ENCODE measurements around the gene CTNNA3.

The CTNNA3 gene

GRCh38 chr10:66180021-66180420 is 1516.0 kb downstream of the CTNNA3 start:
- DNase-seq = no peak

- no peak for DNase-seq
Observed at GRCh38 chr10:66176772-66177171, 1519.2 kb downstream of the CTNNA3 start.

GRCh38 chr10:66167816-66168215 is 1528.2 kb downstream of the CTNNA3 start:
- no peak for DNase-seq

GRCh38 chr10:66162560-66163143 is 1533.3 kb downstream of the CTNNA3 start:
- DNase-seq = no peak

- no peak for DNase-seq
Observed at GRCh38 chr10:66151346-66151745, 1544.6 kb downstream of the CTNNA3 start.

GRCh38 chr10:66148312-66148711 is 1547.7 kb downstream of the CTNNA3 start:
- no peak for DNase-seq

- DNase-seq = no peak
Observed at GRCh38 chr10:66144016-66144415, 1552.0 kb downstream of the CTNNA3 start.

- DNase-seq = no peak
Observed at GRCh38 chr10:66102756-66103155, 1593.2 kb downstream of the CTNNA3 start.

- no peak for DNase-seq
Observed at GRCh38 chr10:66098595-66099480, 1597.2 kb downstream of the CTNNA3 start.

- DNase-seq = no peak
Observed at GRCh38 chr10:66095610-66096009, 1600.4 kb downstream of the CTNNA3 start.

GRCh38 chr10:66085906-66086305 is 1610.1 kb downstream of the CTNNA3 start:
- DNase-seq = no peak

- no peak for DNase-seq
Observed at GRCh38 chr10:66071907-66072306, 1624.1 kb downstream of the CTNNA3 start.

GRCh38 chr10:66058594-66058993 is 1637.4 kb downstream of the CTNNA3 start:
- DNase-seq = no peak

GRCh38 chr10:66049335-66049734 is 1646.7 kb downstream of the CTNNA3 start:
- DNase-seq = no peak

- no peak for DNase-seq
Observed at GRCh38 chr10:66045859-66046258, 1650.1 kb downstream of the CTNNA3 start.

- DNase-seq = no peak
Observed at GRCh38 chr10:66041771-66042170, 1654.2 kb downstream of the CTNNA3 start.

GRCh38 chr10:66038623-66039022 is 1657.4 kb downstream of the CTNNA3 start:
- no peak for DNase-seq

- DNase-seq = no peak
Observed at GRCh38 chr10:66026321-66026720, 1669.7 kb downstream of the CTNNA3 start.

- DNase-seq = no peak
Observed at GRCh38 chr10:66025186-66025585, 1670.8 kb downstream of the CTNNA3 start.

- no peak for DNase-seq
Observed at GRCh38 chr10:66021423-66021822, 1674.6 kb downstream of the CTNNA3 start.

GRCh38 chr10:66008221-66008620 is 1687.8 kb downstream of the CTNNA3 start:
- DNase-seq = no peak

- DNase-seq = no peak
Observed at GRCh38 chr10:66006411-66006810, 1689.6 kb downstream of the CTNNA3 start.

- no peak for DNase-seq
Observed at GRCh38 chr10:65993451-65993850, 1702.5 kb downstream of the CTNNA3 start.

- no peak for DNase-seq
Observed at GRCh38 chr10:65968871-65969270, 1727.1 kb downstream of the CTNNA3 start.

- DNase-seq = no peak
Observed at GRCh38 chr10:65968437-65968836, 1727.6 kb downstream of the CTNNA3 start.

Measured in stimulated activated naive CD4-positive, alpha-beta T cell treated with Interleukin-2 at 50 U/mL for 16 hours (primary cell).